Measurements from ENCODE around the gene MDK. TPM values are rescaled to one million over a fixed set of nuclear protein-coding genes. Genes with fewer than 3 reads are reported as not detected.

Gene MDK
- total and polyA plus RNA-seq, 9 donors: 211 to 634 (median 411) TPM

DNA sequence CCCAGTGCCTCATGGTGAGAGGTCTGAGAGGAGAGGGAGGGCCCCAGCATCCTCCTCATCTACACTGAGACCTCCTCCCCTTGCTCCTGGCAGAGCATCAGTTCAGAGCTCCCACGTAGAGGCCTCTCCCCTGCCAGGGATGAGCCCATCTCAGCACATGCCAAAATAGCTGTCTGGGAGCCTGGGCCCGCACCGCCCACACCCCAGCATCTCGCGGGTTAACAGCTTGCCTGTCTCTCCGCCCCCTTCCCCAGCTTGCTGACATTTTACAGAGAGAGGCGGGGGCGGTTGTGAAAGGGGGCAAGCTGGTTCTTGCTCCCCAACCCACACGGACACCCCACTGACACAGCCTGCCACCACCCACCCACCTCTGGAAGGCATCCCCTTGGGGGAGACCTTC is 27.8 kb upstream of the MDK start:
- DNase-seq: no peak
- Histone ChIP-seq H3K27me3 (no peaks in the 10 kb centered on the region), H3K9me3 (no peaks in the 10 kb centered on the region), H3K36me3 (no peaks in the 10 kb centered on the region), H3K4me1 (ENCODE audit: insufficient read depth) (peaks cover 16% of the 10 kb centered on the region), H3K27ac (no peak overlapping the region), H3K4me3 (no peak overlapping the region)
- intact Hi-C loops (cut with DNase I): no loop called here
- 23 to 45% (median 37%) methylated on average over 9 of the region's 9 CpGs for WGBS, 3 donors
- TF ChIP-seq POLR2A (IDR thresholded peaks at IDR 0.05): no peak
- TF ChIP-seq, protein P1, sequence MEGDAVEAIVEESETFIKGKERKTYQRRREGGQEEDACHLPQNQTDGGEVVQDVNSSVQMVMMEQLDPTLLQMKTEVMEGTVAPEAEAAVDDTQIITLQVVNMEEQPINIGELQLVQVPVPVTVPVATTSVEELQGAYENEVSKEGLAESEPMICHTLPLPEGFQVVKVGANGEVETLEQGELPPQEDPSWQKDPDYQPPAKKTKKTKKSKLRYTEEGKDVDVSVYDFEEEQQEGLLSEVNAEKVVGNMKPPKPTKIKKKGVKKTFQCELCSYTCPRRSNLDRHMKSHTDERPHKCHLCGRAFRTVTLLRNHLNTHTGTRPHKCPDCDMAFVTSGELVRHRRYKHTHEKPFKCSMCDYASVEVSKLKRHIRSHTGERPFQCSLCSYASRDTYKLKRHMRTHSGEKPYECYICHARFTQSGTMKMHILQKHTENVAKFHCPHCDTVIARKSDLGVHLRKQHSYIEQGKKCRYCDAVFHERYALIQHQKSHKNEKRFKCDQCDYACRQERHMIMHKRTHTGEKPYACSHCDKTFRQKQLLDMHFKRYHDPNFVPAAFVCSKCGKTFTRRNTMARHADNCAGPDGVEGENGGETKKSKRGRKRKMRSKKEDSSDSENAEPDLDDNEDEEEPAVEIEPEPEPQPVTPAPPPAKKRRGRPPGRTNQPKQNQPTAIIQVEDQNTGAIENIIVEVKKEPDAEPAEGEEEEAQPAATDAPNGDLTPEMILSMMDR (IDR thresholded peaks at IDR 0.05): no peak
- TF ChIP-seq EP300 (IDR thresholded peaks at IDR 0.05): no peak

DNA sequence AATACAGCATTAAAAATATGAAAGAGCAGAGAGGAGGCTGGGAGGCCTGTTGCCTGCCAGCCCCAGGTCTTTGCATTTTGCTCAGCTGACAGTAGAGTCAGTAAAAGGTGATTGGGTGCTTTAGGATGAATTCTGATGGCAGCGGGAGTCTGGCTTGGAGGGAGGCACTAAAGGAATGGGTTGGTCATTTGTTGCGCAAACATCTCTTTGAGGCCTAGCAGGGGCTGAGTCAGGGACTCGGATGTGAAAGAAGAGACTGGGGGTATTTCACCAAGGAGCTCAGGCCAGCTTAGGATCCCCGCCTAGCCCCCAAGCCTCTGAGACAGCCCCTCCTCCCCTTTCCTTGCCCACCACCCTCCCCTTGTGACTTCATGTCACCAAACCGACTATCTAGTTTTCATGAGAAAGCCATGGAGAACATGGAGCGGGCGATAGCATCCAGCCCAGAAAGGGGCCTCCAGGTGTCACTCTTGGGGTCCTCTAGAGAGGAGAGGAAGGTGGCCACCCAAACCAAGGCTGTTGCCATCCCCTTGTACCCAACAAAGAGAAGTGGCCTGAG is 24.5 kb upstream of the MDK start:
- 85 to 89% (median 88%) methylated on average over 7 of the region's 7 CpGs for WGBS, 3 donors
- Histone ChIP-seq H3K4me3 (no peak overlapping the region), H3K27ac (no peak overlapping the region), H3K27me3 (no peaks in the 10 kb centered on the region), H3K36me3 (no peaks in the 10 kb centered on the region), H3K9me3 (no peaks in the 10 kb centered on the region), H3K4me1 (ENCODE audit: insufficient read depth) (peaks cover 18% of the 10 kb centered on the region)
- DNase-seq: no peak
- TF ChIP-seq, protein P1 (IDR thresholded peaks at IDR 0.05): no peak
- no peak for TF ChIP-seq EP300 (IDR thresholded peaks at IDR 0.05)
- no peak for TF ChIP-seq POLR2A (IDR thresholded peaks at IDR 0.05)
- intact Hi-C loops (cut with DNase I): no loop called here

DNA sequence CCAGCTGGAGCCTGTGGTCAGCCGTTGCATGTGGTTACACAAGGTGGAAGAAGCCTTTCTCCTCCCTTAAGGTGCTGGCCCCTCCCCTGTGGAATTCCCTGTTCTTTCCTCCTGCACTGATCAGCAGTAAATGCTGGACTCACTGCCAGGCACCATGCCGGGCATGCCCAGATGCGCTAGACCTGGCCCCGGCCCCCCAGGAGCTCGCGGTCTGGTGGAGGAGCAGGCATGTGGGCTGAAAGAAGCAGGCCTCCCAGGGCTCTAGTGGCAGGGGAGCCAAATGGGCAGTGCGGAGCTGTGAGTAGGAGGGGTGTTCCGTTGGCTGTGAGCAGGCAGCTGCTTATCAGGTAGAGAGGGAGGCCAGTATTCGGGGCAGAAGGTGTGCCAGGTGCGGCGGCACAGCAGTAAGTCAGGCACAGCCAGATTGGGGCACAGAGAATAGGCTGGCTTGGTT is 24.0 kb upstream of the MDK start:
- no peaks in the 10 kb centered on the region for H3K27me3 ChIP-seq
- H3K36me3 ChIP-seq: no peaks in the 10 kb centered on the region
- no peaks in the 10 kb centered on the region for H3K9me3 ChIP-seq
- WGBS, 3 donors: 83 to 89% (median 86%) methylated on average over 11 of the region's 11 CpGs
- no peak for DNase-seq
- no peak overlapping the region for H3K4me3 ChIP-seq
- H3K27ac ChIP-seq: no peak overlapping the region
- intact Hi-C loops (cut with DNase I): no loop called here
- peaks cover 13% of the 10 kb centered on the region for H3K4me1 ChIP-seq (ENCODE audit: insufficient read depth)
- TF ChIP-seq, protein P1 (IDR thresholded peaks at IDR 0.05): no peak
- TF ChIP-seq EP300 (IDR thresholded peaks at IDR 0.05) (no peak), POLR2A (IDR thresholded peaks at IDR 0.05) (no peak)

DNA sequence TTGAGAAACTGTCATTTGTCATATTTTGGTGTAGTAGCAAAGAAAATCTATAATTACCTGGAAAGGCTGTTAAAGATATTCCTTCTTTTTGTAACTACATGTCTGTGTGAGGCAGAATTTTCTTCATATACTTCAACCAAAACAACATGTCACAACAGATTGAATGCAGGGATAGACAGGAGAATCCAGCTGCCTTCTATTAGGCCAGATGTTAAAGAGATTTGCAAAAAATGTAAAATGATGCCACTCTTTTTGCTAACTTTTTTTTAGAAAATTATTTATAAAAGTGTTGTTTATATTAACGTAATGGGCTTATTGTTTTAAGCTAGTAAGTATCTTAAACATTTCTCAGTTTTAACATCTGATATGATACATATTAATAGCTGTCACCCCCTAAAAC is 21.5 kb upstream of the MDK start:
- intact Hi-C loops (cut with DNase I): no loop called here
- WGBS, 3 donors: 47 to 69% (median 62%) methylated on average over 1 of the region's 1 CpG
- peaks cover 7% of the 10 kb centered on the region for H3K4me1 ChIP-seq (ENCODE audit: insufficient read depth)

More for the DNA sequence above, 21.5 kb upstream of the MDK start:
- no peak overlapping the region for H3K4me3 ChIP-seq
- no peaks in the 10 kb centered on the region for H3K27me3 ChIP-seq
- no peak for DNase-seq
- no peak overlapping the region for H3K27ac ChIP-seq
- no peaks in the 10 kb centered on the region for H3K36me3 ChIP-seq
- TF ChIP-seq EP300 (IDR thresholded peaks at IDR 0.05) (no peak), POLR2A (IDR thresholded peaks at IDR 0.05) (no peak)
- TF ChIP-seq, protein P1 (IDR thresholded peaks at IDR 0.05): no peak
- no peaks in the 10 kb centered on the region for H3K9me3 ChIP-seq
